Endothelial cell of hepatic sinusoid (primary cell): Measurements from ENCODE around the gene NKX2-1.
"Not testable (repeated sequence)": the region's sequence is repeated elsewhere in the genome, so short reads cannot be mapped to it uniquely, and the experiment has no call there.

Source experiments
- in situ Hi-C: cut with HindIII; loops from 2 replicates; pipeline ENCODE4 v1.10.0; 2017; ENCODE audit warnings: low sequenced_read_pairs

Gene NKX2-1

GRCh38 chr14:36519431-36520321 lies at the start of gene NKX2-1:
TSS of gene NKX2-1 (minus strand) at chr14:36520232. CDS start at chr14:36520129, 103 bp downstream.
- in situ Hi-C loops = no loop called here

GRCh38 chr14:36556811-36557433 lies 36.9 kb upstream of the NKX2-1 start:
- in situ Hi-C loops = no loop called here

GRCh38 chr14:36555998-36556743 lies 36.1 kb upstream of the NKX2-1 start:
- in situ Hi-C loops = no loop called here

- in situ Hi-C loops = no loop called here
Observed at GRCh38 chr14:36553656-36554260, 33.7 kb upstream of the NKX2-1 start.

GRCh38 chr14:36550899-36551298 lies 30.9 kb upstream of the NKX2-1 start:
- in situ Hi-C loops = no loop called here

- in situ Hi-C loops = not testable (repeated sequence)
Observed at GRCh38 chr14:36544280-36544679, 24.2 kb upstream of the NKX2-1 start.

GRCh38 chr14:36538051-36538450 lies 18.0 kb upstream of the NKX2-1 start:
- in situ Hi-C loops = no loop called here

- in situ Hi-C loops = no loop called here
Observed at GRCh38 chr14:36529062-36529461, 9.0 kb upstream of the NKX2-1 start.

- in situ Hi-C loops = no loop called here
Observed at GRCh38 chr14:36525746-36526099, 5.7 kb upstream of the NKX2-1 start.

GRCh38 chr14:36524874-36525745 lies 5.1 kb upstream of the NKX2-1 start:
- in situ Hi-C loops = no loop called here

GRCh38 chr14:36524220-36524837 lies 4.3 kb upstream of the NKX2-1 start:
- in situ Hi-C loops = no loop called here

- in situ Hi-C loops = no loop called here
Observed at GRCh38 chr14:36522972-36523715, 3.1 kb upstream of the NKX2-1 start.

GRCh38 chr14:36522347-36522971 lies 2.4 kb upstream of the NKX2-1 start:
- in situ Hi-C loops = no loop called here

- in situ Hi-C loops = no loop called here
Observed at GRCh38 chr14:36521598-36522345, 1.7 kb upstream of the NKX2-1 start.

GRCh38 chr14:36520601-36521525 lies 831 bp upstream of the NKX2-1 start:
- in situ Hi-C loops = no loop called here

- in situ Hi-C loops = no loop called here
Observed at GRCh38 chr14:36518586-36519430, 1.2 kb downstream of the NKX2-1 start.
